Gastroesophageal sphincter (tissue), 4 donors: Measurements from ENCODE around the gene MTMR12. TPM values are rescaled to one million over a fixed set of nuclear protein-coding genes. Genes with fewer than 3 reads are reported as not detected.
"Not testable (repeated sequence)": the region's sequence is repeated elsewhere in the genome, so short reads cannot be mapped to it uniquely, and the experiment has no call there.

Experiments used
- ATAC-seq: fragments of 150-250 bp; one replicate; pipeline ENCODE4 v1.9.1; 2016; ENCODE audit warnings: mild to moderate bottlenecking, moderate library complexity
- H3K27ac ChIP-seq, 4 donors: fragments of 200-600 bp; sonication (generic) in 3 of 4; 1 replicate in 3 of 4; 2 replicates in 1 of 4; pipeline ENCODE4 v1.5.1; 2016 to 2019
- H3K27me3 ChIP-seq: fragments of 200-600 bp; sonication (generic); one replicate; pipeline ENCODE4 v1.5.1; 2019
- H3K36me3 ChIP-seq, 2 donors: fragments of 200-600 bp; sonication (generic); one replicate each; pipeline ENCODE4 v1.5.1; 2019; ENCODE audit warnings: control low read depth in 1 of 2
- H3K4me1 ChIP-seq, 3 donors: fragments of 200-600 bp; sonication (generic); 1 replicate in 2 of 3; 2 replicates in 1 of 3; pipeline ENCODE4 v1.5.1; 2016 to 2019; ENCODE audit warnings: control low read depth in 2 of 3
- H3K4me3 ChIP-seq, 2 donors: fragments of 200-600 bp; sonication (generic); one replicate each; pipeline ENCODE4 v1.5.1; 2019; ENCODE audit warnings: mild to moderate bottlenecking in 1 of 2, moderate library complexity in 1 of 2
- H3K9me3 ChIP-seq, 3 donors: fragments of 200-600 bp; sonication (generic); one replicate each; pipeline ENCODE4 v1.5.1; 2017 to 2019; ENCODE audit warnings: control low read depth in 2 of 3
- CTCF ChIP-seq, 4 experiments: fragments of 200-600 bp in 2 of 4; fragments of 450-650 bp in 2 of 4; sonication (generic) in 1 of 4; IDR thresholded peaks; one replicate each; pipeline ENCODE4 v1.5.1; 2017 to 2019; ENCODE audit warnings: antibody characterized with exemption in 4 of 4, mild to moderate bottlenecking in 2 of 4, moderate library complexity in 2 of 4
- EP300 ChIP-seq: sonication (generic); formaldehyde crosslinking; IDR thresholded peaks from one replicate; pipeline ENCODE4 v1.6.1; 2017; ENCODE audit warnings: antibody characterized with exemption, mild to moderate bottlenecking
- POLR2A ChIP-seq, 2 donors: fragments of 450-650 bp; IDR thresholded peaks; one replicate each; pipeline ENCODE4 v1.6.1; 2017; ENCODE audit warnings: antibody characterized with exemption in 2 of 2, mild to moderate bottlenecking in 2 of 2, moderate library complexity in 1 of 2
- POLR2AphosphoS5 ChIP-seq: sonication (generic); formaldehyde crosslinking; IDR thresholded peaks from one replicate; pipeline ENCODE4 v1.6.1; 2017; ENCODE audit warnings: antibody characterized with exemption
- WGBS, 2 donors: methylation state at CpG; one replicate each; pipeline ENCODE4 v1.1.5; 2018; ENCODE audit warnings: low coverage in 1 of 2; 5-methylcytosine and 5-hydroxymethylcytosine counted together
- total RNA-seq, 4 donors: library from RNA; depleted of rRNA; stranded (reverse); fragments of >200 nt; gene quantifications; one replicate each; pipeline ENCODE4 v1.1.0, GENCODE V29; 2016

The MTMR12 gene
- total RNA-seq, 4 donors from 2014 or later: 44.2 to 98.9 (median 68.5) TPM

DNA sequence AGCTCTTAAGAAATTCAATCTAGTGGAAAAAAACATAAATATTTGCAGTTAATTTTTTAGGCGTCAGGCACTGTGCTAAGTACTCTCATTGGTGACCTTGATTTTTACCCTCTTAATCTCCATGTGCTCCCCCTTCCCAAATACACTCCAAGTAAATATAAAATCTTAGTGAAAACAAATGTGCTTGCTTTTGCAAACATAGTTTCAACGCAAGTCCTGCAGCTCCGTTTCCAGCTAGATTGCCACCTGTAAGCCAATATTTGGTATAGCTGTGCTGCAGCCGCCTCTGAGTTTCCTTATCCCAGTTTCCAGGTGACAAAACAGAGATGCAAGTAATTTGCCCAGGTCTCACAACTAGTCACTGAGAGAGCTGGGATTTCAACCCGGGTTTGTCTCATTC, 1.9 kb upstream of the MTMR12 start:
- H3K4me1 ChIP-seq: peaks cover 0 to 30% (median 9%) of the 10 kb centered on the region in 3 donors
- 66 to 78% methylated on average over 4 to 5 of the region's 5 CpGs for WGBS, 2 donors
- TF ChIP-seq CTCF (IDR thresholded peaks at IDR 0.05): no peak
- TF ChIP-seq POLR2A (IDR thresholded peaks at IDR 0.05): no peak
- TF ChIP-seq EP300: no peak
- TF ChIP-seq POLR2AphosphoS5: no peak
- no peak overlapping the region for H3K4me3 ChIP-seq
- H3K9me3 ChIP-seq: no peaks in the 10 kb centered on the region
- no peaks in the 10 kb centered on the region for H3K36me3 ChIP-seq
- no peak for ATAC-seq
- H3K27ac ChIP-seq: no peak overlapping the region
- no peaks in the 10 kb centered on the region for H3K27me3 ChIP-seq

GRCh38 chr5:32314152-32314488, 1.4 kb upstream of the MTMR12 start:
- H3K4me1 ChIP-seq: peaks cover 0 to 35% (median 9%) of the 10 kb centered on the region in 3 donors

GRCh38 chr5:32312197-32312594, 543 bp downstream of the MTMR12 start:
- Histone ChIP-seq H3K27me3 (no peaks in the 10 kb centered on the region), H3K4me1 (peaks cover 0 to 54% (median 17%) of the 10 kb centered on the region in 3 donors), H3K9me3 (no peaks in the 10 kb centered on the region), H3K36me3 (no peaks in the 10 kb centered on the region), H3K27ac (peak overlapping the region; percentile 88 to 99 (median 98)), H3K4me3 (peak overlapping the region; percentile 68 to 70)
- WGBS, 2 donors: 0% methylated on average over 13 of the region's 34 CpGs; no CpG with 5 or more reads in 1 of the 2 donors
- peak; percentile 33 for ATAC-seq
- TF ChIP-seq EP300 (no peak), CTCF (IDR thresholded peaks at IDR 0.05) (no peak), POLR2A (IDR thresholded peaks at IDR 0.05) (peak; percentile 60 to 62), POLR2AphosphoS5 (peak; percentile 81)

More at GRCh38 chr5:32314152-32314488, 1.4 kb upstream of the MTMR12 start:
- ATAC-seq, H3K27ac ChIP-seq, H3K9me3 ChIP-seq, H3K36me3 ChIP-seq, H3K4me3 ChIP-seq, H3K27me3 ChIP-seq: not testable (repeated sequence)
- WGBS, 2 donors: 88 to 90% methylated on average over 8 of the region's 10 CpGs

GRCh38 chr5:32311404-32312196, 1.1 kb downstream of the MTMR12 start:
- 13 to 22% methylated on average over 14 to 16 of the region's 16 CpGs for WGBS, 2 donors
- H3K27me3 ChIP-seq: no peaks in the 10 kb centered on the region
- no peaks in the 10 kb centered on the region for H3K9me3 ChIP-seq
- H3K36me3 ChIP-seq: no peaks in the 10 kb centered on the region
- peak overlapping the region; percentile 68 to 70 for H3K4me3 ChIP-seq
- peak; percentile 23 for TF ChIP-seq POLR2AphosphoS5
- no peak for TF ChIP-seq EP300
- H3K4me1 ChIP-seq: peaks cover 0 to 60% (median 17%) of the 10 kb centered on the region in 3 donors
- H3K27ac ChIP-seq: peak overlapping the region; percentile 88 to 99 (median 98)
- ATAC-seq: no peak

DNA sequence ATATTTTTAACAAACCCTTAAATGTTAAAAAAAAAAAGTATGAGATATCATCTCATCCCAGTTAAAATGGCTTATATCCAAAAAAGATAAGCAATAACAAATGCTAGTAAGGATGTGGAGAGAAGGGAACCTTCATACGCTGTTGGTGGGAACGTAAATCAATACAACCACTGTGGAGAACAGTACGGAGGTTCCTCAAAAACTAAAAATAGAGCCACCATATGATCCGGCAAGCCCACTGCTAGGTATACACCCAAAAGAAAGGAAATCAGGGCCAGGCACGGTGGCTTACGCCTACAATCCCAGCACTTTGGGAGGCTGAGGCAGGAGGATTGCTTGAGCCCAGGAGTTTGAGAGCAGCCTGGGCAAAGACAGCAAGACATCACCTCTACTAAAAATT, 3.0 kb downstream of the MTMR12 start:
- H3K4me1 ChIP-seq: peaks cover 0 to 66% (median 17%) of the 10 kb centered on the region in 3 donors
- H3K27me3 ChIP-seq: no peaks in the 10 kb centered on the region
- H3K36me3 ChIP-seq: no peaks in the 10 kb centered on the region
- TF ChIP-seq POLR2A (IDR thresholded peaks at IDR 0.05) (no peak), EP300 (no peak), CTCF (IDR thresholded peaks at IDR 0.05) (no peak), POLR2AphosphoS5 (no peak)
- H3K4me3 ChIP-seq: no peak overlapping the region
- WGBS, 2 donors: 77 to 100% methylated on average over 3 to 6 of the region's 6 CpGs
- ATAC-seq: no peak
- H3K27ac ChIP-seq: peak overlapping the region in 3 of 4 donors; percentile 25 to 98 (median 49)
- H3K9me3 ChIP-seq: no peaks in the 10 kb centered on the region

DNA sequence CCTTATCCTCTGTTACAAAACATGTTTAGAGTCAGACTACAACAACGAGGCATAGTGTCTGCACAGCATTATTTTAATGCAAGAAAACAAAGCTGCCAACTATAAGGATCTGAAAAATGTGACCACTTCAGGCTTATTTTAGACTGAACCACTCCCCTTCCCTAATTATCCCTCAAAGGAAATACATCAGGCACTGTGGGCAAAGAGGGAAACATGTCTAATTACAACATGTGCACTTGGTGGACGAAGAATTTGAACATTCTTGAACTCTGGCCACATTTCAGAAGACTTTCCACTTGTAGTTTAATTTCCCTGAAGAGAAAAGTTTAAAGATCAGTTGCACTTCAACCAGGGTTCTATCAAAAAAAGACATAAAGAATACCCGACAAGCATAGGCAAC, 3.8 kb downstream of the MTMR12 start:
- H3K27me3 ChIP-seq: no peaks in the 10 kb centered on the region
- peak overlapping the region in 3 of 4 donors; percentile 49 to 98 (median 55) for H3K27ac ChIP-seq
- no peaks in the 10 kb centered on the region for H3K9me3 ChIP-seq
- TF ChIP-seq EP300: no peak
- peak; percentile 68 for TF ChIP-seq POLR2AphosphoS5
- peaks cover 0 to 72% (median 17%) of the 10 kb centered on the region in 3 donors for H3K4me1 ChIP-seq
- no peaks in the 10 kb centered on the region for H3K36me3 ChIP-seq
- no peak for ATAC-seq
- no peak overlapping the region for H3K4me3 ChIP-seq
- WGBS, 2 donors: 20 to 25% methylated on average over 2 to 3 of the region's 3 CpGs
